Panc1 (cell line): ENCODE measurements around the gene PARP3.
"Not testable (repeated sequence)": the region's sequence is repeated elsewhere in the genome, so short reads cannot be mapped to it uniquely, and the experiment has no call there.

Experiments used
- POLR2AphosphoS5 ChIP-seq: IDR thresholded peaks from 2 replicates; pipeline ENCODE4 v1.6.1; 2012; ENCODE audit warnings: mild to moderate bottlenecking, low read depth, low read length, moderate library complexity
- TCF7L2 ChIP-seq: IDR thresholded peaks from 2 replicates; pipeline ENCODE4 v1.6.1; 2011; ENCODE audit warnings: mild to moderate bottlenecking, low read depth, low read length, inconsistent platforms
- TF ChIP-seq, protein P1 (sequence below): fragments of 450-650 bp; IDR thresholded peaks from 2 replicates; pipeline ENCODE4 v1.5.1; 2017; ENCODE audit warnings: mild to moderate bottlenecking
- TF ChIP-seq, protein P2 (sequence below), 2 experiments: IDR thresholded peaks; 2 replicates each; pipeline ENCODE4 v1.6.1; 2011 to 2012; ENCODE audit warnings: low read depth in 2 of 2, control low read depth in 1 of 2, low read length in 1 of 2, mild to moderate bottlenecking in 1 of 2, moderate library complexity in 1 of 2; ENCODE audit not compliant: insufficient read depth in 1 of 2

GRCh38 chr3:51928981-51929380, 13.2 kb upstream of the PARP3 start:
- TF ChIP-seq, protein P1, sequence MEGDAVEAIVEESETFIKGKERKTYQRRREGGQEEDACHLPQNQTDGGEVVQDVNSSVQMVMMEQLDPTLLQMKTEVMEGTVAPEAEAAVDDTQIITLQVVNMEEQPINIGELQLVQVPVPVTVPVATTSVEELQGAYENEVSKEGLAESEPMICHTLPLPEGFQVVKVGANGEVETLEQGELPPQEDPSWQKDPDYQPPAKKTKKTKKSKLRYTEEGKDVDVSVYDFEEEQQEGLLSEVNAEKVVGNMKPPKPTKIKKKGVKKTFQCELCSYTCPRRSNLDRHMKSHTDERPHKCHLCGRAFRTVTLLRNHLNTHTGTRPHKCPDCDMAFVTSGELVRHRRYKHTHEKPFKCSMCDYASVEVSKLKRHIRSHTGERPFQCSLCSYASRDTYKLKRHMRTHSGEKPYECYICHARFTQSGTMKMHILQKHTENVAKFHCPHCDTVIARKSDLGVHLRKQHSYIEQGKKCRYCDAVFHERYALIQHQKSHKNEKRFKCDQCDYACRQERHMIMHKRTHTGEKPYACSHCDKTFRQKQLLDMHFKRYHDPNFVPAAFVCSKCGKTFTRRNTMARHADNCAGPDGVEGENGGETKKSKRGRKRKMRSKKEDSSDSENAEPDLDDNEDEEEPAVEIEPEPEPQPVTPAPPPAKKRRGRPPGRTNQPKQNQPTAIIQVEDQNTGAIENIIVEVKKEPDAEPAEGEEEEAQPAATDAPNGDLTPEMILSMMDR, result not testable (repeated sequence)
- TF ChIP-seq POLR2AphosphoS5, TCF7L2: not testable (repeated sequence)
- TF ChIP-seq, protein P2, sequence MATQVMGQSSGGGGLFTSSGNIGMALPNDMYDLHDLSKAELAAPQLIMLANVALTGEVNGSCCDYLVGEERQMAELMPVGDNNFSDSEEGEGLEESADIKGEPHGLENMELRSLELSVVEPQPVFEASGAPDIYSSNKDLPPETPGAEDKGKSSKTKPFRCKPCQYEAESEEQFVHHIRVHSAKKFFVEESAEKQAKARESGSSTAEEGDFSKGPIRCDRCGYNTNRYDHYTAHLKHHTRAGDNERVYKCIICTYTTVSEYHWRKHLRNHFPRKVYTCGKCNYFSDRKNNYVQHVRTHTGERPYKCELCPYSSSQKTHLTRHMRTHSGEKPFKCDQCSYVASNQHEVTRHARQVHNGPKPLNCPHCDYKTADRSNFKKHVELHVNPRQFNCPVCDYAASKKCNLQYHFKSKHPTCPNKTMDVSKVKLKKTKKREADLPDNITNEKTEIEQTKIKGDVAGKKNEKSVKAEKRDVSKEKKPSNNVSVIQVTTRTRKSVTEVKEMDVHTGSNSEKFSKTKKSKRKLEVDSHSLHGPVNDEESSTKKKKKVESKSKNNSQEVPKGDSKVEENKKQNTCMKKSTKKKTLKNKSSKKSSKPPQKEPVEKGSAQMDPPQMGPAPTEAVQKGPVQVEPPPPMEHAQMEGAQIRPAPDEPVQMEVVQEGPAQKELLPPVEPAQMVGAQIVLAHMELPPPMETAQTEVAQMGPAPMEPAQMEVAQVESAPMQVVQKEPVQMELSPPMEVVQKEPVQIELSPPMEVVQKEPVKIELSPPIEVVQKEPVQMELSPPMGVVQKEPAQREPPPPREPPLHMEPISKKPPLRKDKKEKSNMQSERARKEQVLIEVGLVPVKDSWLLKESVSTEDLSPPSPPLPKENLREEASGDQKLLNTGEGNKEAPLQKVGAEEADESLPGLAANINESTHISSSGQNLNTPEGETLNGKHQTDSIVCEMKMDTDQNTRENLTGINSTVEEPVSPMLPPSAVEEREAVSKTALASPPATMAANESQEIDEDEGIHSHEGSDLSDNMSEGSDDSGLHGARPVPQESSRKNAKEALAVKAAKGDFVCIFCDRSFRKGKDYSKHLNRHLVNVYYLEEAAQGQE (IDR thresholded peaks at IDR 0.05; ENCODE audit: insufficient read depth in 1 of 2, low read depth in 2 of 2, low read length in 1 of 2), result not testable (repeated sequence)
